ENCODE data around the gene RNF31.
A peak's percentile ranks its signal among the peaks of the same experiment; 100 is the strongest.

Gene RNF31

GRCh38 chr14:24160850-24161804 lies 13.8 kb downstream of the RNF31 start, which contains the start of gene IRF9:
Gene IRF9, plus strand, starts transcription at chr14:24161265. Its CDS starts 880 bp downstream, at chr14:24162145.
- DNase-seq: peak; percentile 86

GRCh38 chr14:24162093-24162492 lies 14.8 kb downstream of the RNF31 start:
- no peak for DNase-seq

GRCh38 chr14:24164518-24164991 lies 17.3 kb downstream of the RNF31 start:
- DNase-seq: no peak

GRCh38 chr14:24165785-24166184 lies 18.5 kb downstream of the RNF31 start:
- DNase-seq: no peak

GRCh38 chr14:24167469-24168114 lies 20.3 kb downstream of the RNF31 start:
- no peak for DNase-seq

GRCh38 chr14:24171422-24172260 lies 24.3 kb downstream of the RNF31 start, which contains the start of gene REC8:
Gene REC8, plus strand, starts transcription at chr14:24172080. Its CDS starts 473 bp downstream, at chr14:24172553.
- DNase-seq: no peak

- DNase-seq: no peak
Measured at GRCh38 chr14:24172261-24172860, 25.1 kb downstream of the RNF31 start.

GRCh38 chr14:24172871-24173281 lies 25.6 kb downstream of the RNF31 start:
- DNase-seq: no peak

- DNase-seq: no peak
Measured at GRCh38 chr14:24176599-24176998, 29.3 kb downstream of the RNF31 start.

- no peak for DNase-seq
Measured at GRCh38 chr14:24177041-24177825, 29.9 kb downstream of the RNF31 start.

- no peak for DNase-seq
Measured at GRCh38 chr14:24177891-24178290, 30.6 kb downstream of the RNF31 start.

- DNase-seq: no peak
Measured at GRCh38 chr14:24178399-24179178, 31.3 kb downstream of the RNF31 start.

- DNase-seq: no peak
Measured at GRCh38 chr14:24179294-24179960, 32.1 kb downstream of the RNF31 start.

GRCh38 chr14:24179961-24180796 lies 32.9 kb downstream of the RNF31 start:
- no peak for DNase-seq

- no peak for DNase-seq
Measured at GRCh38 chr14:24181371-24182077, 34.2 kb downstream of the RNF31 start.

GRCh38 chr14:24182110-24182882 lies 35.0 kb downstream of the RNF31 start:
- DNase-seq: no peak

- no peak for DNase-seq
Measured at GRCh38 chr14:24183014-24183481, 35.8 kb downstream of the RNF31 start.

Data from HCEC 1CT (cell line).